ENCODE results near the gene BEAN1.

Gene BEAN1

GRCh38 chr16:66428682-66429251 is 1.7 kb downstream of the BEAN1 start:
- TF ChIP-seq, protein P1, sequence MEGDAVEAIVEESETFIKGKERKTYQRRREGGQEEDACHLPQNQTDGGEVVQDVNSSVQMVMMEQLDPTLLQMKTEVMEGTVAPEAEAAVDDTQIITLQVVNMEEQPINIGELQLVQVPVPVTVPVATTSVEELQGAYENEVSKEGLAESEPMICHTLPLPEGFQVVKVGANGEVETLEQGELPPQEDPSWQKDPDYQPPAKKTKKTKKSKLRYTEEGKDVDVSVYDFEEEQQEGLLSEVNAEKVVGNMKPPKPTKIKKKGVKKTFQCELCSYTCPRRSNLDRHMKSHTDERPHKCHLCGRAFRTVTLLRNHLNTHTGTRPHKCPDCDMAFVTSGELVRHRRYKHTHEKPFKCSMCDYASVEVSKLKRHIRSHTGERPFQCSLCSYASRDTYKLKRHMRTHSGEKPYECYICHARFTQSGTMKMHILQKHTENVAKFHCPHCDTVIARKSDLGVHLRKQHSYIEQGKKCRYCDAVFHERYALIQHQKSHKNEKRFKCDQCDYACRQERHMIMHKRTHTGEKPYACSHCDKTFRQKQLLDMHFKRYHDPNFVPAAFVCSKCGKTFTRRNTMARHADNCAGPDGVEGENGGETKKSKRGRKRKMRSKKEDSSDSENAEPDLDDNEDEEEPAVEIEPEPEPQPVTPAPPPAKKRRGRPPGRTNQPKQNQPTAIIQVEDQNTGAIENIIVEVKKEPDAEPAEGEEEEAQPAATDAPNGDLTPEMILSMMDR (IDR thresholded peaks at IDR 0.05; ENCODE audit: low read depth, low read length) = no peak
- no peak for DNase-seq (ENCODE audit: extremely low read depth, low read depth)

DNA sequence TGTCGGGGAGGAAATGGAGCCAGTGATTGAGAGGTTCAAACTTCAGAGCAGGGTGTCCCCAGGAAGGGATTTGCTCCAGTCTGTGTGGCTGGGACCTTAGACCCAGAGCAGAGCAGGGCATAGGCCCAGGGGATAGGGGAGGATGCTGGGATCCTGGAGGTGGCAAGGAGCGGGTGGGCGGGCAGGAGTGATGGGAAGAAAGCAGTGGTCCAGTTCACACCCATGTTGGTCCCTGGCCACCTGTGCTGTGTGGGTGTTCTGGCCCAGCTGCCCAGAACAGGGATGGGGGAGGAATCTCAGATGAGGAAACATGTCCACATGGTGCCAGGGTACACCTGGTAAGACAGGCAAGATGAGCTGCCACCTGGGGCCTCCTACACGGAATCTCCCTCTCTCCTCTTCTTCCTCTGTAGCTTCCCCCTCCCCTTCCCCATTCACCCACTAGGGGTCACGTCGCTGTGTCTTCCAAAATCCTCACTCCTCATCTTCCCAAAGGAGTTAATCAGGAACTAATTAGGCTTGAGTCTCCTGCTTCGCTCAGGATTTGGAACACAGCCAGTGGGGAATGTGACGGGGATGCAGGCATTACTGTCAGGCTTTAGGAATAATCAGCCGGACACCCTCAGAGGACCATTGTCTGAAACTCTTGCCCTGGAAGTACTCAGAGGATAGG is 2.3 kb downstream of the BEAN1 start:
- TF ChIP-seq, protein P1 (IDR thresholded peaks at IDR 0.05; ENCODE audit: low read depth, low read length) = no peak
- DNase-seq (ENCODE audit: extremely low read depth, low read depth) = no peak

GRCh38 chr16:66430214-66430613 is 3.1 kb downstream of the BEAN1 start:
- TF ChIP-seq, protein P1 (IDR thresholded peaks at IDR 0.05; ENCODE audit: low read depth, low read length) = no peak
- no peak for DNase-seq (ENCODE audit: extremely low read depth, low read depth)

- TF ChIP-seq, protein P1 (IDR thresholded peaks at IDR 0.05; ENCODE audit: low read depth, low read length) = no peak
- no peak for DNase-seq (ENCODE audit: extremely low read depth, low read depth)
These were observed 4.7 kb downstream of the BEAN1 start for GRCh38 chr16:66431760-66432159.

DNA sequence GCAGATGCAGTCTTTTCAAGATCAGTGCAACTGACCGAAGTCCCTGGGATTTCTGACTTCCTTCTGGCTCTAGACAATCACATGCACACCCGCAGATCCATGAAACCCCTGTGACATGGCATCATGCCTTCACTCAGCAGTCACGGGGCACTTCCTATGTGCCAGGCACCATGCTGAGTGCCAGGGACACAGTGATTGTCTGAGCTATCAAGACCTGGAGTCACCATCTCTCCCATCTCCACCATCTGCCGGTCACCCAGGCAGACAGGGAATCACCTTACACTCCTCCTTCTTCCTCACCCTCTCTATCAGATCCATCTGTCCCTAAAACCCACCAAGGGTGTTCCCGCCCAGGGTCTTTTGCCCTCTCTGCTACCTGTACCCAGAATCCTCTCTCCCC is 5.3 kb downstream of the BEAN1 start:
- TF ChIP-seq, protein P1 (IDR thresholded peaks at IDR 0.05; ENCODE audit: low read depth, low read length) = no peak

GRCh38 chr16:66434619-66435430 is 7.7 kb downstream of the BEAN1 start:
- TF ChIP-seq, protein P1 (IDR thresholded peaks at IDR 0.05; ENCODE audit: low read depth, low read length) = no peak
- DNase-seq (ENCODE audit: extremely low read depth, low read depth) = no peak

More for the DNA sequence above, 5.3 kb downstream of the BEAN1 start:
- no peak for DNase-seq (ENCODE audit: extremely low read depth, low read depth)

DNA sequence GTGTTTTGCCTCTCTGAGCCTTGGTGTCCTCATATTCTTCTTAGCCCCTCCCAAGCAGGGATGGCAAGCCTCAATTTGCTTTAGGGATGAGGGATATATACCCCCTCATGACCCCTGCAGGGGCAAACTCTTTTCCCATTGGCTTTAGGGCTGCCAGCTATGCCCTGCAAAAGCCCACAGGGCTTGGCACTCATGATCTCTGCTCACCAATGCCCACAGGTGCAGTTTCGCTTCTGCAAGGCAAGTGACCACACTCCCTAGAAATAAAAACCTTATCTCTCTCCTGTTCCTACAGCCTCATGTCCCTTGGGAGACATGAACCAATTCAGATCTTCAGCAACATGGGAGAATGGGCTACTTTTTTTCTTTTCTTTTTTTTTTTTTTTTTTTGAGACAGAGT is 8.8 kb downstream of the BEAN1 start:
- no peak for DNase-seq (ENCODE audit: extremely low read depth, low read depth)
- TF ChIP-seq, protein P1 (IDR thresholded peaks at IDR 0.05; ENCODE audit: low read depth, low read length) = no peak
